Liver (tissue), 9 donors: ENCODE results near the gene RPS19BP1. TPM values are rescaled to one million over a fixed set of nuclear protein-coding genes. Genes with fewer than 3 reads are reported as not detected.

Source experiments
- DNase-seq: peaks from one replicate; pipeline ENCODE4 v3.0.0-alpha.2; 2017; ENCODE audit warnings: low spot score
- H3K27ac ChIP-seq, 2 donors: one replicate each; pipeline ENCODE4 v1.7.0; 2013; ENCODE audit warnings: inconsistent platforms in 2 of 2, low read length in 2 of 2, control low read depth in 1 of 2, low read depth in 1 of 2, mild to moderate bottlenecking in 1 of 2
- H3K27me3 ChIP-seq, 4 donors: one replicate each; pipeline versions ENCODE4 v1.6.1 to v1.7.0; 2013; ENCODE audit warnings: low read length in 3 of 4, inconsistent platforms in 1 of 4, mild to moderate bottlenecking in 1 of 4, moderate library complexity in 1 of 4; ENCODE audit not compliant: control insufficient read depth in 4 of 4, insufficient read depth in 4 of 4
- H3K36me3 ChIP-seq, 4 donors: one replicate each; pipeline versions ENCODE4 v1.6.1 to v1.7.0; 2013; ENCODE audit warnings: low read length in 3 of 4, mild to moderate bottlenecking in 3 of 4, low read depth in 1 of 4, moderate library complexity in 1 of 4; ENCODE audit not compliant: control insufficient read depth in 4 of 4, insufficient read depth in 3 of 4
- H3K4me1 ChIP-seq, 4 donors: one replicate each; pipeline versions ENCODE4 v1.6.1 to v1.7.0; 2013; ENCODE audit warnings: low read length in 3 of 4, mild to moderate bottlenecking in 3 of 4, moderate library complexity in 1 of 4; ENCODE audit not compliant: control insufficient read depth in 4 of 4, insufficient read depth in 4 of 4
- H3K4me3 ChIP-seq, 3 donors: one replicate each; pipeline versions ENCODE4 v1.6.1 to v1.7.0; 2013; ENCODE audit warnings: low read length in 3 of 3, control low read depth in 1 of 3, low read depth in 1 of 3, mild to moderate bottlenecking in 1 of 3
- H3K9ac ChIP-seq, 2 donors: one replicate each; pipeline ENCODE4 v1.7.0; 2013; ENCODE audit warnings: low read length in 2 of 2, mild to moderate bottlenecking in 2 of 2, moderate library complexity in 2 of 2, control low read depth in 1 of 2, low read depth in 1 of 2
- H3K9me3 ChIP-seq, 4 donors: one replicate each; pipeline versions ENCODE4 v1.6.1 to v1.7.0; 2013; ENCODE audit warnings: low read length in 3 of 4; ENCODE audit not compliant: control insufficient read depth in 4 of 4
- ATF3 ChIP-seq: IDR thresholded peaks from 2 replicates; pipeline ENCODE4 v1.6.1; 2016; ENCODE audit warnings: antibody characterized with exemption
- CTCF ChIP-seq: fragments of 150-350 bp; IDR thresholded peaks from 2 replicates; pipeline ENCODE4 v1.5.1; 2017; ENCODE audit warnings: improper control_type of control experiment, low read depth, low read length; ENCODE audit not compliant: missing input control
- EGR1 ChIP-seq, 2 donors: IDR thresholded peaks; 2 replicates each; pipeline ENCODE4 v1.6.1; 2016 to 2018; ENCODE audit warnings: antibody characterized with exemption in 2 of 2, low read depth in 2 of 2
- FOXA1 ChIP-seq: IDR thresholded peaks from 2 replicates; pipeline ENCODE4 v1.6.1; 2016; ENCODE audit warnings: antibody characterized with exemption
- FOXA2 ChIP-seq: IDR thresholded peaks from 2 replicates; pipeline ENCODE4 v1.6.1; 2016; ENCODE audit warnings: antibody characterized with exemption
- GABPA ChIP-seq, 2 donors: IDR thresholded peaks in 1 of 2; conservative IDR thresholded peaks in 1 of 2; 2 replicates each; pipeline ENCODE4 v1.6.1; 2016; ENCODE audit warnings: antibody characterized with exemption in 2 of 2, mild to moderate bottlenecking in 1 of 2, moderate library complexity in 1 of 2
- HNF4A ChIP-seq, 2 donors: conservative IDR thresholded peaks; 2 replicates each; pipeline ENCODE4 v1.6.1; 2016; ENCODE audit warnings: antibody characterized with exemption in 2 of 2, mild to moderate bottlenecking in 2 of 2
- NR2F2 ChIP-seq: IDR thresholded peaks from 2 replicates; pipeline ENCODE4 v1.6.1; 2016; ENCODE audit warnings: antibody characterized with exemption
- RAD21 ChIP-seq, 2 donors: IDR thresholded peaks; 2 replicates each; pipeline ENCODE4 v1.6.1; 2016; ENCODE audit warnings: antibody characterized with exemption in 2 of 2, mild to moderate bottlenecking in 2 of 2
- RXRA ChIP-seq, 2 donors: IDR thresholded peaks; 2 replicates each; pipeline ENCODE4 v1.6.1; 2017 to 2018; ENCODE audit warnings: antibody characterized with exemption in 2 of 2, mild to moderate bottlenecking in 1 of 2
- SP1 ChIP-seq: IDR thresholded peaks from 2 replicates; pipeline ENCODE4 v1.6.1; 2018; ENCODE audit warnings: antibody characterized with exemption, mild to moderate bottlenecking
- TAF1 ChIP-seq: conservative IDR thresholded peaks from 2 replicates; pipeline ENCODE4 v1.6.1; 2016; ENCODE audit warnings: antibody characterized with exemption, mild to moderate bottlenecking
- YY1 ChIP-seq: IDR thresholded peaks from 2 replicates; pipeline ENCODE4 v1.6.1; 2016; ENCODE audit warnings: antibody characterized with exemption, mild to moderate bottlenecking
- WGBS: extraction: QIAGEN DNeasy Blood & Tissue Kit; methylation state at CpG from one replicate; pipeline ENCODE4 v1.1.7; 2013; 5-methylcytosine and 5-hydroxymethylcytosine counted together
- polyA plus RNA-seq, 2 donors: library from polyadenylated mRNA; stranded (reverse) in 1 of 2; unstranded in 1 of 2; fragments of 200-250 nt in 1 of 2; fragments of >200 nt in 1 of 2; fragmentation: Nextera tagmentation in 1 of 2; extraction: Ambion mirVana in 1 of 2; gene quantifications; one replicate each; pipeline versions ENCODE4 v1.2.1 to v1.2.3, GENCODE V29; 2013 to 2015
- total RNA-seq, 2 donors: library from RNA; depleted of rRNA; stranded (reverse); fragments of >200 nt; gene quantifications; one replicate each; pipeline ENCODE4 v1.2.3, GENCODE V29; 2014
- TF ChIP-seq, protein P1 (sequence below): IDR thresholded peaks from 2 replicates; pipeline ENCODE4 v1.6.1; 2016; ENCODE audit warnings: antibody characterized with exemption
- donor health status: healthy.
- donor health status: healthy.
- donor health status: healthy.
- donor health status: healthy.
- donor health status: healthy.

The RPS19BP1 gene
- total and polyA plus RNA-seq, 4 donors, result 36.3 to 89.6 (median 63.3) TPM

- TF ChIP-seq NR2F2, result no peak
- no peak for TF ChIP-seq SP1
- no peak for TF ChIP-seq CTCF
- no peaks in the 10 kb centered on the region for H3K9me3 ChIP-seq
- H3K9ac ChIP-seq, result no peak overlapping the region
- H3K4me1 ChIP-seq, result no peaks in the 10 kb centered on the region
- no peak for DNase-seq
- no peak overlapping the region for H3K4me3 ChIP-seq
- peaks cover 0 to 6% (median 0%) of the 10 kb centered on the region in 4 donors for H3K27me3 ChIP-seq
- H3K36me3 ChIP-seq, result no peaks in the 10 kb centered on the region
- H3K27ac ChIP-seq, result no peak overlapping the region
- WGBS, result 89% methylated on average over 8 of the region's 8 CpGs
Observed at GRCh38 chr22:39581303-39581702, 48.8 kb upstream of the RPS19BP1 start.

DNA sequence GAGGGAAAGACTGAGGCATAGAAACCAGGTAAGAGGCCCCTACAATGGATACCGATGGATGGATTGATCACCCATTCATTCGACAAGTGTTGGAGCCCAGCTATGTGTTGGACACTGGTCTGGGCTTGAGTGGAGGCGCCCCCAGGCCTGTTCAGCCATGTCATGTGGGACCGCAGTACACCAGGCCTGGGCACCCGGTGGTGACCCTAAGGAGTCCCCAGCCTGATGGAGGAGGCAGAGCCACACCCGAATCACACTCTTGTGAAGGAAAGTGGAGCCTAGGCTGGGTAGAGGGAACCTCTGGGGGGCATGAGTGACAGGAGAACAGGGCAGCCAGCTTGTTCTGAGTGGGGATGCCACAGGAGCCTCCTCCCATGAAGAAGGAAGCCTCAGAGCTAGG lies 48.2 kb upstream of the RPS19BP1 start:
- 82% methylated on average over 6 of the region's 6 CpGs for WGBS
- no peak for DNase-seq
- Histone ChIP-seq H3K27me3 (peaks cover 0 to 6% (median 0%) of the 10 kb centered on the region in 4 donors), H3K4me1 (no peaks in the 10 kb centered on the region), H3K27ac (no peak overlapping the region), H3K4me3 (no peak overlapping the region), H3K9me3 (no peaks in the 10 kb centered on the region), H3K9ac (no peak overlapping the region), H3K36me3 (no peaks in the 10 kb centered on the region)
- TF ChIP-seq TAF1 (no peak), RXRA (IDR thresholded peaks at IDR 0.05) (no peak), YY1 (no peak), ATF3 (no peak)
- TF ChIP-seq, protein P1, sequence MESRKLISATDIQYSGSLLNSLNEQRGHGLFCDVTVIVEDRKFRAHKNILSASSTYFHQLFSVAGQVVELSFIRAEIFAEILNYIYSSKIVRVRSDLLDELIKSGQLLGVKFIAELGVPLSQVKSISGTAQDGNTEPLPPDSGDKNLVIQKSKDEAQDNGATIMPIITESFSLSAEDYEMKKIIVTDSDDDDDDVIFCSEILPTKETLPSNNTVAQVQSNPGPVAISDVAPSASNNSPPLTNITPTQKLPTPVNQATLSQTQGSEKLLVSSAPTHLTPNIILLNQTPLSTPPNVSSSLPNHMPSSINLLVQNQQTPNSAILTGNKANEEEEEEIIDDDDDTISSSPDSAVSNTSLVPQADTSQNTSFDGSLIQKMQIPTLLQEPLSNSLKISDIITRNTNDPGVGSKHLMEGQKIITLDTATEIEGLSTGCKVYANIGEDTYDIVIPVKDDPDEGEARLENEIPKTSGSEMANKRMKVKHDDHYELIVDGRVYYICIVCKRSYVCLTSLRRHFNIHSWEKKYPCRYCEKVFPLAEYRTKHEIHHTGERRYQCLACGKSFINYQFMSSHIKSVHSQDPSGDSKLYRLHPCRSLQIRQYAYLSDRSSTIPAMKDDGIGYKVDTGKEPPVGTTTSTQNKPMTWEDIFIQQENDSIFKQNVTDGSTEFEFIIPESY, result no peak

- no peak for TF ChIP-seq ATF3
- TF ChIP-seq HNF4A (conservative IDR thresholded peaks at IDR 0.05), result no peak
- no peak for TF ChIP-seq GABPA (IDR thresholded peaks at IDR 0.05 in 1 of 2, conservative IDR thresholded peaks at IDR 0.05 in 1 of 2)
- TF ChIP-seq, protein P1, result no peak
- no peak for TF ChIP-seq FOXA2
- TF ChIP-seq RAD21 (IDR thresholded peaks at IDR 0.05), result no peak
- TF ChIP-seq RXRA (IDR thresholded peaks at IDR 0.05), result no peak
- no peak for TF ChIP-seq FOXA1
- TF ChIP-seq EGR1 (IDR thresholded peaks at IDR 0.05; ENCODE audit: low read depth in 2 of 2), result no peak
- H3K27ac ChIP-seq, result no peak overlapping the region
- no peaks in the 10 kb centered on the region for H3K4me1 ChIP-seq
- H3K9me3 ChIP-seq, result no peaks in the 10 kb centered on the region
- WGBS, result 47% methylated on average over 5 of the region's 5 CpGs
- H3K4me3 ChIP-seq, result no peak overlapping the region
- no peak for DNase-seq
- no peaks in the 10 kb centered on the region for H3K36me3 ChIP-seq
- no peak overlapping the region for H3K9ac ChIP-seq
- H3K27me3 ChIP-seq, result peaks cover 0 to 6% (median 0%) of the 10 kb centered on the region in 4 donors
Observed at GRCh38 chr22:39580006-39580441, 47.5 kb upstream of the RPS19BP1 start.
